HG03520 (cell line): Measurements from ENCODE around the gene MGRN1.

Source experiments
- ATAC-seq: cut with Tn5 transposase; IDR thresholded peaks from one replicate; pipeline ENCODE4 v1.9.1; 2021; ENCODE audit warnings: mild to moderate bottlenecking, moderate library complexity; ENCODE audit not compliant: unreplicated experiment

MGRN1 gene

DNA sequence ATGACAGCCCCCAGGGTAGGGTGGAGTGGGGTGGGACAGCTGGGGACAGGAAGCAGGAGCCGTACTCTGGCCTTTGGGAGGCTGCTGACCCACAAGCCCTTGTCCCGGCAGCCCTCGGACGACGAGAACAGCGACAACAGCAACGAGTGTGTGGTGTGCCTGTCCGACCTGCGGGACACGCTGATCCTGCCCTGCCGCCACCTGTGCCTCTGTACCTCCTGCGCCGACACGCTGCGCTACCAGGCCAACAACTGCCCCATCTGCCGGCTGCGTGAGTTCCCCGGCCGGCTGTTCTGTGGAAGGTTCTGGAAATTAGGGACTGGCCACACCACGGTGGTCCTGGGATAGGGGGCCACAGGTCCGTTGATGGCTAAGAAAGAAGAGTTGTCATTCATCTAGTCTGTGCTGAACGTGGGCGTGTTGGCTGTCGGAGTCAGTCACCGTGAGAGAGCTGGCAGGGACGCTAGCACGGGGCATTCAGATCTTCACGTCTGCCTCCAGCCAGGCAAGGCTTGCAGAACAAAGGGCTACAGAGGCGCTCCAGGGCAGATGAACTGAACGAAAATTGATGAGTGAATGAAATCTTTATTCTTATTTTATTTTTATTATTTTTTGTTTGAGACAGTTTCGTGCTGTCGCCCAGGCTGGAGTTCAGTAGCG, 48.9 kb downstream of the MGRN1 start:
- ATAC-seq = no peak

DNA sequence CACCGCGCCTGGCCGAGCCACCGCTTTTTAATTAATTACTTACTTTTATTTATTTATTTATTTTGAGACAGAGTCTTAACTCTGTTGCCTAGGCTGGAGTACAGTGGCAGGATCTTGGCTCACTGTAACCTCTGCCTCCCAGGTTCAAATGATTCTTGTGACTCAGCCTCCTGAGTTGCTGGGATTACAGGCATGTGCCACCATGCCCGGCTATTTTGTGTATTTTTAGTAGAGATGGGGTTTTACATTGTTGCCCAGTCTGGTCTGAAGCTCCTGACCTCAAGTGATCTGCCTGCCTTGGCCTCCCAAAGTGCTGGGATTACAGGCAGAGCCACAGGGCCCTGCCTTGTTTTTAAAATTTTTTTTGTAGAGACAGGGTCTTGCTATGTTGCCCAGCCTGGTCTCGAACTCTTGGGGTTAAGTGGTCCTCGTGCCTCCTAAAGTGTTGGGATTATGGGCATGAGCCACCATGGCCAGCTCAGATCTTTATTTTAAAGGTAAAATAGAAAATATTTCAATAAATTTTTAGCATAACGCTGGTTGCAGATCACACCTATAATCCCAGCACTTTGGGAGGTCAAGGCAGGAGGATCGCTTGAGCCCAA, 50.4 kb downstream of the MGRN1 start:
- ATAC-seq = no peak

DNA sequence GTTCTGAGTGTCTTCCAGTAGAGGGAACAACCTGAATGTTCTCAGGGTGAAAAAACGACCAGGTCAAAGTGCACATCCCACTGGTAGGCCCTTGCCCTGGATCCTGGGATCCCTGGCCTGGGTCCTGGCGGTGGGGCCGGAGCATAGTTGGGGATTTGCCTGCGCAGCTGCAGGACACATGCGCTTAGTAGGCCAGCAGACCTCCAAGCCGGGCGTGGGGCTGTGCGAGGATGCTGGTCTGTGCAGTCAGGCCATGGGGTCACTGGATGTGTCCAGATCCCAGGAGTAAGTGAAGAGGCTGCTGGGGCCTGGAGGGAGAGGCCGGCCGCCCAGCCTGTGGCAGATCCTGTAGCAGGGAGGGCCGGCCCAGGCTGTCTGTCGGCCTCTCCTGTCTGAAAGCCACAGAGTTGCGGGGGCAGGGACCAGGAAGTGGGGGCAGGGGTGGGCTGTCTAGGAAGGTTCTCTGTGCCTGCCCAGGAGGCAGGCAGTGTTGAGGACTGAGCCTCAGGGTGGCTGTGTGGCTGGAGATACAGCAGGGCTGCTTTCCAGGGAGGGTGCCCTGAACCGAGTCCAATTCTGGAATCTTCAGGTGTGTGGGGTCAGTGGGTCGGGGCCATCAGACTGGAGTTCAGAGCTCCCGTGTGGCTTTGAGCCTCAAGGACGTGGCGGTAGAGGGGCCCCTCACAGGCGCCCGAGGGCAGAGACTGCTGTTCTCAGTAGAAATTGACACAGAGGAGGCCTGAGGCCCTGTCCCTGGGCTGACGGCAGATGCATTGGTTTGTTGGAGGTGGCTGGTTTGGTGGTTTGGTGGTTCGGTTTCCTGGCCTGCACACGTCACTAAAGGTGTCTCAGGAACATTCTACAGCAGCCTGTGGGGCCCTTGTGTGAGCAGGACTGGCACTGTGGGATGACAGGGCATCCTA, 51.5 kb downstream of the MGRN1 start:
- ATAC-seq = no peak

DNA sequence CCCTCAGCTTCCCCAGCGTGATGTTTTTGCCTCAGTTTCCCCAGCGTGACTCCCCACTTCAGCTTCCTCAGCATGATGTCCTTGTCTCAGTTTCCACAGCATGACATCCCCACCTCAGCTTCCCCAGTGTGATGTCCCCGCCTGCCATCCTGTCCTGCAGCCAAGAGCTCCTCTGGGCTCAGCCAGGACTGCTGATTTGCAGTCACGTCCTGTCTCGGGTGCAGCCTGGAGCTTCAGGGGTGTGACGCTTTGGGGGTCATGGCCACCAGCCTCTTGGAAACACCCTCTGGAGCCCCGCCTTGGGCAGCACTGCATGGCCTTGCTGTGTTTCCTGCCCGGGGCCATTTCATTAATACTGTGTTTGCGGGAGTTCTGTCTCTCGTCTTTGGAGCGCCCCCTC, 52.2 kb downstream of the MGRN1 start:
- no peak for ATAC-seq

DNA sequence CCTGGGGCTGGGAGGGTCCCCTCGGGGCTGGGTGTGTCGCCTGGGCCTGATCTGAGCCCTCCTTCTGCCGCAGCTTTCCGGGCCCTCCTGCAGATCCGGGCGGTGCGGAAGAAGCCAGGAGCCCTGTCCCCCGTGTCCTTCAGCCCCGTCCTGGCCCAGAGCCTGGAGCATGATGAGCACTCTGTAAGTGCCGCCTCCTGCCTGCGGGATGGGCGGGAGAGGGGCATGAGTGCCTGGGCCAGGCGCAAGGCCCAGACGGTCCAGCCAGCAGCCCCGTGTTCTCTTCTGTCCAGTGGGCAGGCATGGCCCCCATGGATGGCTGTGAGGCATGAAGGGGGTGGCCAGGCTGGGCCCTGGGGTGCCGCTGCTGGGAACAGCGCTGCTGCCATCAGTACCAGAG, 52.8 kb downstream of the MGRN1 start:
- no peak for ATAC-seq

- ATAC-seq = no peak
Measured at GRCh38 chr16:4677994-4678393, 53.4 kb downstream of the MGRN1 start.

DNA sequence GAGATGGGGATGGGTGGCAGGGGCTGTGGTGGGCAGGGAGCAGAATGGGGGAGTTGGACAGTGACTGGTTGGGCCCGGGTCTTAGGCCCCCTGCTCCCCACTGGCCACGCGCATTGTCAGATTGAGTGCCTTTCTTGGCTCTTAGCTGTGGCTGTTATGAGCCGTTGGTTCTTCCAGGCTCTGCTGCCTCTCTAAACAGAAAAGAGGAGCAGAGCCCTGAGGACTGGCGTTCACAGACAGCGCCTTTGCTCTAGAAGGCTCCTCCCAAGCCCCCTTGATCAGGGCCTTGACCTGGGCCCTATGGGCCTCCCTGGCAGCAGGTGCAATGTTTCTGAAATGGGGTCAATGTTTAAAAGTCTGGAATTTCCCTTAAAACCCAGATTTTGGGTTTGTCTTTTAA, 54.0 kb downstream of the MGRN1 start:
- ATAC-seq = no peak

GRCh38 chr16:4679156-4679849, 54.7 kb downstream of the MGRN1 start:
- ATAC-seq = no peak

DNA sequence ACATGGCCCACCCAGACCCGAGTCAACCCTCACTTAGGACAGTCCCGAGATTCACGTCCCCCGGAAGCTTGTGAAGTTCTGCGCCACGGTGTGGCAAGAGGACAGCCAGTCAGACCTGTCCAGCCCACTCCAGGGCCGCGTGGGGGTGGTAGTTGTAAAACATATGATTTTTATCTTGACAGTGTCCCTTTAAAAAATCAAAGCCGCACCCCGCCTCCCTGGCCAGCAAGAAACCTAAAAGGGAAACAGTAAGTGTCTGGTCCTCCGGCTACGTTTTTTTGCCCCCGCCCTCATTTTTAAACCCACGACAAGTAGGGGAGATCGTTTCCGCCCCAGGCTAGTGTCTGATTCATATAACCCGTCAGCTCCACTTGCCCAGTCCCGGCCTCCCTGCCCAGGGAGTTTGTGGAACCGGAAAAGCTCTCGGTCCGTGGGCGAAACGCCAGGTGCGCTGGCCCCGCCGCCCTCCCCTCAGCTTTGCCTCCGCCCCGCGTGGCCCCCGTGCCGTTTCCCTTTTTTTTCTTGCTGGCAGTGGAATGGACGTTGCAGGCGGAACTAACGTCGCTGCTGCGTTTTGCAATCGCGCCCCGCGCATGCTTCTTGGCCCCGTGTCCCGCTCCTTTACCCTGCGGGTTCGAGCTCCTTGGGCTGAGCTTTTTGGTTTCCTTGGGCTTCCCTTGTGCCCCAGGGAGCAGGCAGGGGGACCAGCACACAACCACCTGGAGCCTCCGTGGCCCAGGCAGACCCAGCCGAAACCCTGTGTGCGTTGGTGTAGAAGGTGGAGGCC, 55.4 kb downstream of the MGRN1 start:
- no peak for ATAC-seq

GRCh38 chr16:4680673-4681470, 56.2 kb downstream of the MGRN1 start:
- no peak for ATAC-seq

- no peak for ATAC-seq
Measured at GRCh38 chr16:4681471-4682083, 57.0 kb downstream of the MGRN1 start.

- no peak for ATAC-seq
Measured at GRCh38 chr16:4682084-4682591, 57.5 kb downstream of the MGRN1 start.

- ATAC-seq = no peak
Measured at GRCh38 chr16:4682616-4683254, 58.1 kb downstream of the MGRN1 start.

- no peak for ATAC-seq
Measured at GRCh38 chr16:4683255-4684057, 58.8 kb downstream of the MGRN1 start.

DNA sequence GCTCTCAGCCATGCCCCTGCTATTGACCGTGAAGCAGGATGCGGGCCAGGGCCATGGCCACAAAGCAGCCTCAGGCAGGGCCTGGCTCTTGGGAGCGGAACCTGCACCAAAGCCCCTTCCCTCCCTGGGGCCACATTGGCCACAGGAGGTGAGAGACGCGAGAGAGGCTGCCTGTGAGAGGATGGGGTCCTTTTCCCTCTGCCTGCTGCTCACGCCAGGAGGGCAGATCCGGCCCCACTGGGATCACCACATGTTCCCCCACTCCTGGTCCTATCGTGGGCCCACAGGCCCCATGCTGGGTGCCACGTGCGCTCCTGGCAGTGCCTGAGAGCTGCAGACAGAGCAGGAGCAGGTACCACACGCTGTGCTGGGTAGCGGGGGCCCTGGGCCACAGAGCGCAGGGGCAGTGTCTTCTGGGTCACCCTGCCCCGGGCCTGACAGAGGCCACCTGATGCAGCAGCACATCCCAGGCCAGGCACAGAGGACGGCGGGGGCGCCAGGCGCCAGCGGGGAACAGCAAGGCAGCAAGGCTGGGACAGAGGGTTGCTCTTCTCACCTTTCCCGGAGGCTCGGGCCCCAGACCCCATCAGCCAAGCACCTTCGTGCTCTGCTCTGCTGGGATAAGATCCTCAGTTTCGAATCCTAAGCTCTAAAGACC, 59.6 kb downstream of the MGRN1 start:
- ATAC-seq = no peak

GRCh38 chr16:4684763-4685162, 60.1 kb downstream of the MGRN1 start:
- ATAC-seq = no peak

GRCh38 chr16:4685292-4685691, 60.7 kb downstream of the MGRN1 start:
- no peak for ATAC-seq
